Trophoblast cell (in vitro differentiated cells and primary cell): ENCODE measurements around the gene NT5C2.

ENCODE experiments used
- DNase-seq, 2 donors: peaks; one replicate each; pipeline ENCODE4 v3.0.0-alpha.2; 2016
- H2AFZ ChIP-seq: 2 replicates; pipeline ENCODE4 v1.6.1; 2013; ENCODE audit warnings: low read length, moderate library complexity, mild to moderate bottlenecking; ENCODE audit not compliant: insufficient read depth, poor library complexity
- H2AK5ac ChIP-seq: 2 replicates; pipeline ENCODE4 v1.6.1; 2013; ENCODE audit warnings: mild to moderate bottlenecking, low read length
- H2BK120ac ChIP-seq: 2 replicates; pipeline ENCODE4 v1.6.1; 2013; ENCODE audit warnings: low read length, mild to moderate bottlenecking, moderate library complexity; ENCODE audit not compliant: insufficient read depth, poor library complexity
- H2BK12ac ChIP-seq: 2 replicates; pipeline ENCODE4 v1.6.1; 2013; ENCODE audit warnings: mild to moderate bottlenecking, low read length, moderate library complexity
- H2BK5ac ChIP-seq: 2 replicates; pipeline ENCODE4 v1.6.1; 2013; ENCODE audit warnings: low read length, low read depth, moderate library complexity, mild to moderate bottlenecking; ENCODE audit not compliant: poor library complexity
- H3K14ac ChIP-seq: 2 replicates; pipeline ENCODE4 v1.6.1; 2013; ENCODE audit warnings: mild to moderate bottlenecking, low read length
- H3K18ac ChIP-seq: 2 replicates; pipeline ENCODE4 v1.6.1; 2013; ENCODE audit warnings: mild to moderate bottlenecking, low read length
- H3K23ac ChIP-seq: 2 replicates; pipeline ENCODE4 v1.6.1; 2013; ENCODE audit warnings: low read length
- H3K27ac ChIP-seq: 2 replicates; pipeline ENCODE4 v1.5.1; 2013; ENCODE audit warnings: low read depth, mild to moderate bottlenecking, inconsistent platforms, low read length, moderate library complexity
- H3K27me3 ChIP-seq: 2 replicates; pipeline ENCODE4 v1.6.1; 2013; ENCODE audit warnings: inconsistent platforms, mild to moderate bottlenecking, low read length, moderate library complexity; ENCODE audit not compliant: insufficient read depth
- H3K36me3 ChIP-seq, 2 experiments: 1 replicate in 1 of 2; 2 replicates in 1 of 2; pipeline ENCODE4 v1.6.1; 2013; ENCODE audit warnings: low read length in 2 of 2, mild to moderate bottlenecking in 2 of 2, moderate library complexity in 1 of 2; ENCODE audit not compliant: insufficient read depth in 2 of 2, control insufficient read depth in 1 of 2
- H3K4ac ChIP-seq: 2 replicates; pipeline ENCODE4 v1.6.1; 2013; ENCODE audit warnings: low read depth, mild to moderate bottlenecking, low read length, moderate library complexity
- H3K4me1 ChIP-seq, 2 experiments: 1 replicate in 1 of 2; 2 replicates in 1 of 2; pipeline ENCODE4 v1.6.1; 2013; ENCODE audit warnings: low read length in 2 of 2, mild to moderate bottlenecking in 2 of 2, moderate library complexity in 1 of 2; ENCODE audit not compliant: insufficient read depth in 2 of 2, control insufficient read depth in 1 of 2
- H3K4me2 ChIP-seq: 2 replicates; pipeline ENCODE4 v1.6.1; 2013; ENCODE audit warnings: inconsistent platforms, mild to moderate bottlenecking, low read length, moderate library complexity
- H3K4me3 ChIP-seq: 2 replicates; pipeline ENCODE4 v1.5.1; 2013; ENCODE audit warnings: mild to moderate bottlenecking, low read depth, low read length, inconsistent platforms
- H3K79me1 ChIP-seq: one replicate; pipeline ENCODE4 v1.6.1; 2013; ENCODE audit warnings: low read length
- H3K79me2 ChIP-seq: 2 replicates; pipeline ENCODE4 v1.6.1; 2013; ENCODE audit warnings: low read length, mild to moderate bottlenecking; ENCODE audit not compliant: control insufficient read depth, insufficient read depth, poor library complexity
- H3K9ac ChIP-seq: 2 replicates; pipeline ENCODE4 v1.6.1; 2013; ENCODE audit warnings: mild to moderate bottlenecking, low read length
- H3K9me3 ChIP-seq: 2 replicates; pipeline ENCODE4 v1.6.1; 2013; ENCODE audit warnings: low read depth, mild to moderate bottlenecking, control low read depth, inconsistent platforms, low read length; ENCODE audit not compliant: insufficient read depth
- H4K12ac ChIP-seq: 2 replicates; pipeline ENCODE4 v1.6.1; 2013; ENCODE audit warnings: low read depth, mild to moderate bottlenecking, low read length, moderate library complexity
- H4K8ac ChIP-seq: 2 replicates; pipeline ENCODE4 v1.6.1; 2013; ENCODE audit warnings: low read depth, mild to moderate bottlenecking, low read length, moderate library complexity
- H4K91ac ChIP-seq: one replicate; pipeline ENCODE4 v1.6.1; 2013; ENCODE audit warnings: low read depth, mild to moderate bottlenecking, low read length, moderate library complexity
- WGBS: extraction: QIAGEN DNeasy Blood & Tissue Kit; methylation state at CpG from one replicate; pipeline ENCODE4 v1.1.7; 2013; ENCODE audit warnings: missing lambda C conversion rate; ENCODE audit not compliant: insufficient read length, insufficient coverage; ENCODE audit errors: extremely low coverage; 5-methylcytosine and 5-hydroxymethylcytosine counted together

NT5C2 gene

GRCh38 chr10:103102195-103102594 is 90.9 kb downstream of the NT5C2 start:
- no CpG with 5 or more reads among the region's 3 CpGs for WGBS
- H3K79me2 ChIP-seq, result no peaks in the 10 kb centered on the region
- no peak overlapping the region for H2BK120ac ChIP-seq
- no peak overlapping the region for H3K14ac ChIP-seq
- H3K4me2 ChIP-seq, result no peak overlapping the region
- H2BK12ac ChIP-seq, result no peak overlapping the region
- H4K12ac ChIP-seq, result no peak overlapping the region
- no peak overlapping the region for H3K23ac ChIP-seq
- DNase-seq, result no peak
- H2AK5ac ChIP-seq, result no peak overlapping the region
- no peak overlapping the region for H2BK5ac ChIP-seq
- no peak overlapping the region for H3K4me3 ChIP-seq
- H4K8ac ChIP-seq, result no peak overlapping the region
- H3K4ac ChIP-seq, result no peak overlapping the region
- H4K91ac ChIP-seq, result no peak overlapping the region
- H3K27me3 ChIP-seq, result no peaks in the 10 kb centered on the region
- peaks cover 8 to 18% of the 10 kb centered on the region in 2 experiments for H3K36me3 ChIP-seq
- no peak overlapping the region for H2AFZ ChIP-seq
- no peak overlapping the region for H3K18ac ChIP-seq
- H3K79me1 ChIP-seq, result no peaks in the 10 kb centered on the region
- no peaks in the 10 kb centered on the region for H3K4me1 ChIP-seq
- H3K9me3 ChIP-seq, result no peaks in the 10 kb centered on the region
- no peak overlapping the region for H3K27ac ChIP-seq
- no peak overlapping the region for H3K9ac ChIP-seq

GRCh38 chr10:103100620-103101019 is 92.5 kb downstream of the NT5C2 start:
- Histone ChIP-seq H4K91ac (no peak overlapping the region), H2AFZ (no peak overlapping the region), H3K4me2 (no peak overlapping the region), H4K12ac (no peak overlapping the region), H3K27me3 (no peaks in the 10 kb centered on the region), H3K27ac (no peak overlapping the region), H3K9ac (no peak overlapping the region), H3K4me1 (no peaks in the 10 kb centered on the region), H2AK5ac (no peak overlapping the region), H2BK5ac (no peak overlapping the region), H3K9me3 (no peaks in the 10 kb centered on the region), H2BK12ac (no peak overlapping the region), H3K4ac (no peak overlapping the region), H3K18ac (no peak overlapping the region), H3K36me3 (peaks cover 8 to 19% of the 10 kb centered on the region in 2 experiments), H3K79me1 (no peaks in the 10 kb centered on the region), H3K14ac (no peak overlapping the region), H3K4me3 (no peak overlapping the region), H3K79me2 (no peaks in the 10 kb centered on the region), H3K23ac (no peak overlapping the region), H2BK120ac (no peak overlapping the region), H4K8ac (no peak overlapping the region)
- DNase-seq, result no peak
- no CpG with 5 or more reads among the region's 2 CpGs for WGBS

- Histone ChIP-seq H2BK120ac (no peak overlapping the region), H4K91ac (no peak overlapping the region), H4K12ac (no peak overlapping the region), H3K79me2 (no peaks in the 10 kb centered on the region), H3K27me3 (no peaks in the 10 kb centered on the region), H3K9ac (no peak overlapping the region), H3K4me1 (no peaks in the 10 kb centered on the region), H3K4me2 (no peak overlapping the region), H3K36me3 (peaks cover 8 to 25% of the 10 kb centered on the region in 2 experiments), H2BK12ac (no peak overlapping the region), H3K18ac (no peak overlapping the region), H2AK5ac (no peak overlapping the region), H3K23ac (no peak overlapping the region), H3K27ac (no peak overlapping the region), H2AFZ (no peak overlapping the region), H3K4me3 (no peak overlapping the region), H3K4ac (no peak overlapping the region), H3K14ac (no peak overlapping the region), H3K79me1 (no peaks in the 10 kb centered on the region), H3K9me3 (no peaks in the 10 kb centered on the region), H4K8ac (no peak overlapping the region), H2BK5ac (no peak overlapping the region)
- no peak for DNase-seq
These were observed 94.8 kb downstream of the NT5C2 start for GRCh38 chr10:103098240-103098639.

- no CpG with 5 or more reads among the region's 3 CpGs for WGBS
- Histone ChIP-seq H3K4me1 (no peaks in the 10 kb centered on the region), H3K4ac (no peak overlapping the region)
These were observed 96.9 kb downstream of the NT5C2 start for GRCh38 chr10:103096130-103096529.

More at GRCh38 chr10:103096130-103096529, 96.9 kb downstream of the NT5C2 start:
- Histone ChIP-seq H2BK12ac (no peak overlapping the region), H4K8ac (no peak overlapping the region), H3K18ac (no peak overlapping the region), H3K79me1 (no peaks in the 10 kb centered on the region), H3K4me2 (no peak overlapping the region), H2BK120ac (no peak overlapping the region), H2AFZ (no peak overlapping the region), H3K79me2 (no peaks in the 10 kb centered on the region), H4K12ac (no peak overlapping the region), H3K23ac (no peak overlapping the region), H2AK5ac (no peak overlapping the region), H3K14ac (no peak overlapping the region), H3K9me3 (no peaks in the 10 kb centered on the region), H3K27ac (no peak overlapping the region), H4K91ac (no peak overlapping the region), H3K36me3 (peaks cover 10 to 35% of the 10 kb centered on the region in 2 experiments), H3K9ac (no peak overlapping the region), H3K4me3 (no peak overlapping the region), H3K27me3 (no peaks in the 10 kb centered on the region), H2BK5ac (no peak overlapping the region)
- DNase-seq, result no peak
